Measurements from ENCODE around the gene CENPP. TPM values are rescaled to one million over a fixed set of nuclear protein-coding genes. Genes with fewer than 3 reads are reported as not detected.
A peak's percentile ranks its signal among the peaks of the same experiment; 100 is the strongest.

Gene CENPP
- total RNA-seq, 1 donor from 2014 or later: 5.4 TPM

DNA sequence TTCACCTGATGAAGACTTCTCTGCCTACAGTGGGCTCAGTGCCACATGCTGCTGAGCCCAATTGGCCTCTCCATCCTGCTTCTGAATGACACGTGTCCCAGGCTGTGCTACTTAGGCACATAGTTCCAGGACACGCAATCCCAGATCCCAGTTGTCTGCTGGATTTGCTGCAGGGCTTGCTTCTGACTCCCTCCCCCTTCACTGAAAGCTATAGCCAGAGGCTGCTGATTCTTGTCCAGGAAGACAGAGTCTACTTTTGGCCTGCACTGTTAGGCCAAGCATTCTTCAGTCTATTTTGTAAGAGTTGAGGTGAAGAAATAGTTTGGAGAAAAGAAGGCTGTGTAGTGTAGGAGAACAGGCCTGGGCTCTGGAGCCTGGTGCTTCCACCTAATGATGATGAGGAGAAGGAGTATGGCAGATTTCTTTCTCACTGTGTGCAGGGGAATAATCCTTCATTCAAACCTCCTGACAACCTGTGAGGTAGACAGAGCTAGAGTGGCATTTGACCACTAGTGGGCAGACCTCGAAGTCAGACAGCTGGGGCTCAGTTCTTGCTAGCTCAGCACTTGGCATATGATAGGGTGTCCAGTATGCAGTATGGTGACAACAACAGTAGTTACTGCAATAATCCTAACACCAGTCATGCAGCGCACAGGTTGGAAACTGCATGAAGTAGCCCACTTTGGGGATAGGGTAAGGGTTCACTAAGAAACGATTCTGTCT, 176.1 kb downstream of the CENPP start:
- no peaks in the 10 kb centered on the region for H3K27me3 ChIP-seq (ENCODE audit: low read depth)
- intact Hi-C loops (cut with micrococcal nuclease): no loop called here
- H3K36me3 ChIP-seq: no peaks in the 10 kb centered on the region
- TF ChIP-seq, protein P1, sequence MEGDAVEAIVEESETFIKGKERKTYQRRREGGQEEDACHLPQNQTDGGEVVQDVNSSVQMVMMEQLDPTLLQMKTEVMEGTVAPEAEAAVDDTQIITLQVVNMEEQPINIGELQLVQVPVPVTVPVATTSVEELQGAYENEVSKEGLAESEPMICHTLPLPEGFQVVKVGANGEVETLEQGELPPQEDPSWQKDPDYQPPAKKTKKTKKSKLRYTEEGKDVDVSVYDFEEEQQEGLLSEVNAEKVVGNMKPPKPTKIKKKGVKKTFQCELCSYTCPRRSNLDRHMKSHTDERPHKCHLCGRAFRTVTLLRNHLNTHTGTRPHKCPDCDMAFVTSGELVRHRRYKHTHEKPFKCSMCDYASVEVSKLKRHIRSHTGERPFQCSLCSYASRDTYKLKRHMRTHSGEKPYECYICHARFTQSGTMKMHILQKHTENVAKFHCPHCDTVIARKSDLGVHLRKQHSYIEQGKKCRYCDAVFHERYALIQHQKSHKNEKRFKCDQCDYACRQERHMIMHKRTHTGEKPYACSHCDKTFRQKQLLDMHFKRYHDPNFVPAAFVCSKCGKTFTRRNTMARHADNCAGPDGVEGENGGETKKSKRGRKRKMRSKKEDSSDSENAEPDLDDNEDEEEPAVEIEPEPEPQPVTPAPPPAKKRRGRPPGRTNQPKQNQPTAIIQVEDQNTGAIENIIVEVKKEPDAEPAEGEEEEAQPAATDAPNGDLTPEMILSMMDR (IDR thresholded peaks at IDR 0.05; ENCODE audit: borderline replicate concordance): peak; percentile 56
- peaks cover 46% of the 10 kb centered on the region for H3K4me1 ChIP-seq
- H3K4me3 ChIP-seq: no peak overlapping the region
- peak; percentile 38 for DNase-seq
- H3K27ac ChIP-seq (replicated peaks): peak overlapping the region; percentile 57
- H3K9me3 ChIP-seq (replicated peaks): no peaks in the 10 kb centered on the region

DNA sequence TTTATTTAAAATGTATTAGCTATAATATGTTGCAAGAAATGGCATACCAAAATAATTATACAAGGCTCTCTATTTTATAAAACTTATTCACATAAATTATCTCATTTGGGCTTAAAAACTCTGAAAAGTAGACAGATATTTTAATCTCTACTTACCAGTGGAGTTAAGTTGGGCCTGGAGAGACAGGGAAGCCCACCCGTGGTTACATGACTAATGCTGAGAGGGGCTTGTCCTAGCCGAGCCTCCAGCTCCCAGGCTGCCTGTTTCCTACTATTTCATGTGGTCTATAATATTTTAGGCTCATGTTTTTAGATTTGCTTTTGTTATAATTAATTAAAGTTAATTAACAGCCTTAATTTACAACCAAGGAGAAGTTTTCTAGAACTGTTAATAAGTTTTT, 177.4 kb downstream of the CENPP start:
- intact Hi-C loops (cut with micrococcal nuclease): no loop called here
- no peaks in the 10 kb centered on the region for H3K9me3 ChIP-seq (replicated peaks)
- no peaks in the 10 kb centered on the region for H3K27me3 ChIP-seq (ENCODE audit: low read depth)
- no peaks in the 10 kb centered on the region for H3K36me3 ChIP-seq
- no peak overlapping the region for H3K27ac ChIP-seq (replicated peaks)
- DNase-seq: no peak
- TF ChIP-seq, protein P1 (IDR thresholded peaks at IDR 0.05; ENCODE audit: borderline replicate concordance): no peak
- peaks cover 60% of the 10 kb centered on the region for H3K4me1 ChIP-seq
- no peak overlapping the region for H3K4me3 ChIP-seq

DNA sequence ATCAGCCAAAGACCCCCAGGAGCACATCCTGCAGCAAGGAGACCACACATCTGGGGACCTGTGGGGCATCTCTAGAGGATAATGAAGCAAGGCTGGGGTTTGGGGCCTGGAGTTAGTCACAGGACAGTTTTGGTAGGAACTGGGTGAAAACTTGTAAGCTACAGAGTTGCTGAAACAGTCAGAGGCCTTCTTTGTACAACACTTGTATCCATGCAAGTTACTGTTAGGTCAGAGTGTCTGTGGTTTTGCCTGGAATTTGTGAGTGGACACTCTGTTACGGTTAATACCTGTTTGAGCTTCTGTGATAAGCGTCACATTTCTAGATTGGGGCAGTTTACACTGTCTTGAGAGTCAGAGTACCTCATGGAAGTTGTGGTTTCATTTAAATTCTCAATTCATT, 179.1 kb downstream of the CENPP start:
- Histone ChIP-seq H3K36me3 (no peaks in the 10 kb centered on the region), H3K4me3 (no peak overlapping the region), H3K9me3 (replicated peaks) (no peaks in the 10 kb centered on the region), H3K27ac (replicated peaks) (peak overlapping the region; percentile 73), H3K27me3 (ENCODE audit: low read depth) (no peaks in the 10 kb centered on the region), H3K4me1 (peaks cover 66% of the 10 kb centered on the region)
- intact Hi-C loops (cut with micrococcal nuclease): no loop called here
- no peak for DNase-seq
- TF ChIP-seq, protein P1 (IDR thresholded peaks at IDR 0.05; ENCODE audit: borderline replicate concordance): no peak

GRCh38 chr9:92506184-92506857, 180.6 kb downstream of the CENPP start:
- Histone ChIP-seq H3K27ac (replicated peaks) (peak overlapping the region; percentile 73), H3K36me3 (no peaks in the 10 kb centered on the region), H3K27me3 (ENCODE audit: low read depth) (no peaks in the 10 kb centered on the region), H3K4me1 (peaks cover 61% of the 10 kb centered on the region), H3K4me3 (no peak overlapping the region), H3K9me3 (replicated peaks) (no peaks in the 10 kb centered on the region)
- intact Hi-C loops (cut with micrococcal nuclease): no loop called here
- no peak for DNase-seq
- TF ChIP-seq, protein P1 (IDR thresholded peaks at IDR 0.05; ENCODE audit: borderline replicate concordance): no peak

DNA sequence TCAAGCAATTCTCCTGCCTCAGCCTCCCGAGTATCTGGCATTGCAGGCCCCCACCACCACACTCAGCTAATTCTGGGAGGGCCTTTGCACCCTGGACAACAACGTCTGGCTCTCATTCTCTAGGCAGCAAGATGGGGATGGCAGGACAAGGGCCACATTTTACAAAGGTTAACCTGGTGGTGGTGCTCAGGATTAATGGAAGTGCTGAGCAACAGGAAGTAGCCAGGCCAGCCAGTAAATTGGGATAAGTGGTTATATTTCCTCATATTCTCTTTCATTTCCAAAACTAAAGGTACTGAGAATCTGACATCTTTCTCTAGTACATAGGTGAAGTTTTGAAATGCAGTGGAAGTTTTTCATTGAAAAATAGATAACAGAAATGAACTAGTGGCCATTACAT, 181.3 kb downstream of the CENPP start:
- H3K27ac ChIP-seq (replicated peaks): peak overlapping the region; percentile 73
- no peaks in the 10 kb centered on the region for H3K36me3 ChIP-seq
- no peaks in the 10 kb centered on the region for H3K27me3 ChIP-seq (ENCODE audit: low read depth)
- intact Hi-C loops (cut with micrococcal nuclease): no loop called here
- peaks cover 54% of the 10 kb centered on the region for H3K4me1 ChIP-seq
- DNase-seq: no peak
- no peak overlapping the region for H3K4me3 ChIP-seq
- TF ChIP-seq, protein P1 (IDR thresholded peaks at IDR 0.05; ENCODE audit: borderline replicate concordance): no peak
- no peaks in the 10 kb centered on the region for H3K9me3 ChIP-seq (replicated peaks)

Data from left ventricle myocardium inferior (tissue), 1 donor.